Epithelial cell of esophagus (primary cell): ENCODE results near the gene RPS3.

Experiments used
- DNase-seq: peaks from one replicate; pipeline ENCODE4 v3.0.0; 2010; ENCODE audit warnings: low read depth
- H3K4me3 ChIP-seq: 2 replicates; pipeline ENCODE4 v1.5.1; 2011; ENCODE audit warnings: mild to moderate bottlenecking, low read length, control low read depth
- CTCF ChIP-seq: IDR thresholded peaks from 2 replicates; pipeline ENCODE4 v1.5.1; 2011; ENCODE audit warnings: low read depth, mild to moderate bottlenecking, low read length, control low read depth, inconsistent platforms; ENCODE audit not compliant: insufficient read depth; ENCODE audit errors: missing control alignments

Gene RPS3

GRCh38 chr11:75383246-75383645, 16.1 kb upstream of the RPS3 start:
- H3K4me3 ChIP-seq, result no peak overlapping the region
- no peak for TF ChIP-seq CTCF
- DNase-seq, result no peak

GRCh38 chr11:75384438-75385080, 14.8 kb upstream of the RPS3 start:
- H3K4me3 ChIP-seq, result no peak overlapping the region
- peak; percentile 95 for TF ChIP-seq CTCF
- peak; percentile 67 for DNase-seq

GRCh38 chr11:75386942-75387630, 12.2 kb upstream of the RPS3 start:
- H3K4me3 ChIP-seq, result no peak overlapping the region
- TF ChIP-seq CTCF, result no peak
- peak; percentile 51 for DNase-seq

- no peak for TF ChIP-seq CTCF
- H3K4me3 ChIP-seq, result no peak overlapping the region
- DNase-seq, result no peak
Measured at GRCh38 chr11:75387736-75388294, 11.5 kb upstream of the RPS3 start.

- peak; percentile 75 for DNase-seq
- TF ChIP-seq CTCF, result peak; percentile 84
- H3K4me3 ChIP-seq, result no peak overlapping the region
Measured at GRCh38 chr11:75388386-75389275, 10.7 kb upstream of the RPS3 start.

GRCh38 chr11:75389276-75389605, 10.1 kb upstream of the RPS3 start:
- no peak for DNase-seq
- H3K4me3 ChIP-seq, result no peak overlapping the region
- no peak for TF ChIP-seq CTCF
